PC-9 (cell line): ENCODE results near the gene PRSS48. TPM values are rescaled to one million over a fixed set of nuclear protein-coding genes. Genes with fewer than 3 reads are reported as not detected.

ENCODE experiments used
- BruUV-seq: library from RNA; stranded (reverse); fragments of 400-500 nt; replicated peaks from 2 replicates; lab custom pipeline; 2021; lab: Mats Ljungman, UMichigan
- CTCF ChIA-PET: fragments of 300-600 bp; sonication (Branson Sonifier 250); formaldehyde crosslinking; loops from one replicate; lab custom pipeline; 2022; ENCODE audit warnings: antibody characterized with exemption; lab: Charles Lee
- POLR2A ChIA-PET: fragments of 300-600 bp; sonication (Branson Sonifier 250); formaldehyde crosslinking; loops from one replicate; lab custom pipeline; 2022; ENCODE audit warnings: antibody characterized with exemption; ENCODE audit not compliant: unreplicated experiment; lab: Charles Lee
- DNase-seq, 2 experiments: peaks; one replicate each; pipeline versions ENCODE4 v3.0.0 to v3.0.0-alpha.2; 2015 to 2022; ENCODE audit warnings: mixed read lengths in 1 of 2
- H2AFZ ChIP-seq: fragments of 200-600 bp; sonication (generic); 2 replicates; pipeline ENCODE4 v1.8.1; 2017; ENCODE audit warnings: antibody characterized with exemption
- H3F3A ChIP-seq: fragments of 200-600 bp; sonication (generic); 2 replicates; pipeline ENCODE4 v1.8.1; 2017; ENCODE audit warnings: antibody characterized with exemption, mild to moderate bottlenecking, low read depth; ENCODE audit not compliant: insufficient read depth
- H3K27ac ChIP-seq: fragments of 200-600 bp; sonication (generic); 2 replicates; pipeline ENCODE4 v1.6.1; 2016; ENCODE audit warnings: mixed run types
- H3K27me3 ChIP-seq: fragments of 200-600 bp; sonication (generic); 2 replicates; pipeline ENCODE4 v1.6.1; 2016; ENCODE audit warnings: low read depth, mixed run types; ENCODE audit not compliant: insufficient read depth
- H3K36me3 ChIP-seq: fragments of 200-600 bp; sonication (generic); 2 replicates; pipeline ENCODE4 v1.6.1; 2016; ENCODE audit warnings: low read depth, mixed run types
- H3K4me1 ChIP-seq: fragments of 200-600 bp; sonication (generic); replicated peaks from 2 replicates; pipeline ENCODE4 v1.6.1; 2016; ENCODE audit warnings: mixed run types; ENCODE audit not compliant: insufficient read depth
- H3K4me2 ChIP-seq: fragments of 200-600 bp; sonication (generic); 2 replicates; pipeline ENCODE4 v1.6.1; 2017; ENCODE audit warnings: mixed run types
- H3K4me3 ChIP-seq: fragments of 200-600 bp; sonication (generic); 2 replicates; pipeline ENCODE4 v1.6.1; 2016; ENCODE audit warnings: mixed run types
- H3K79me2 ChIP-seq: fragments of 200-600 bp; sonication (generic); 2 replicates; pipeline ENCODE4 v1.6.1; 2017; ENCODE audit warnings: low read depth, mixed run types
- H3K9me2 ChIP-seq: fragments of 200-600 bp; sonication (generic); 2 replicates; pipeline ENCODE4 v1.8.1; 2017; ENCODE audit warnings: mild to moderate bottlenecking; ENCODE audit not compliant: insufficient read depth
- H3K9me3 ChIP-seq: fragments of 200-600 bp; sonication (generic); 2 replicates; pipeline ENCODE4 v1.8.1; 2016; ENCODE audit warnings: low read depth; ENCODE audit not compliant: insufficient read depth
- H4K20me1 ChIP-seq: fragments of 200-600 bp; sonication (generic); 2 replicates; pipeline ENCODE4 v1.8.1; 2017; ENCODE audit not compliant: insufficient read depth
- CTCF ChIP-seq: fragments of 200-600 bp; sonication (generic); conservative IDR thresholded peaks from 2 replicates; pipeline ENCODE4 v1.6.1; 2017; ENCODE audit warnings: mixed run types, antibody characterized with exemption, mild to moderate bottlenecking, moderate library complexity
- EZH2 ChIP-seq: fragments of 200-600 bp; sonication (generic); IDR thresholded peaks from 2 replicates; pipeline ENCODE4 v1.8.0; 2017; ENCODE audit warnings: antibody characterized with exemption, low read depth
- intact Hi-C: fragments of 100-400 bp; cut with micrococcal nuclease; formaldehyde crosslinking; loops from one replicate; pipeline ENCODE4 v1.10.0; 2022; ENCODE audit not compliant: unreplicated experiment
- total RNA-seq: library from RNA; stranded (reverse); gene quantifications from 2 replicates; pipeline ENCODE4 v1.2.3, GENCODE V29; 2021

The PRSS48 gene
- total RNA-seq, 1 experiment from 2014 or later, result not detected

GRCh38 chr4:151304755-151305154 is 27.8 kb downstream of the PRSS48 start:
- peak in 1 of 2 experiments; percentile 50 for DNase-seq
- H3K4me2 ChIP-seq, result no peak overlapping the region
- ChIA-PET CTCF (no interaction called here), POLR2A (interaction anchor here (0.6 to 1.4 kb wide), 3 partner anchors 11 to 456 kb away, joined by 3 to 7 read pairs (median 3); no protein-coding TSS in a partner anchor)
- TF ChIP-seq EZH2, result no peak
- TF ChIP-seq CTCF, result no peak
- BruUV-seq, result no TSS peak
- H3K79me2 ChIP-seq, result peaks cover 56% of the 10 kb centered on the region
- H3K36me3 ChIP-seq, result 0 out of 2 replicates have a peak, but pooled peaks cover 3% of the 10 kb centered on the region
- no peaks in the 10 kb centered on the region for H3K9me2 ChIP-seq
- H3K27me3 ChIP-seq, result no peaks in the 10 kb centered on the region
- intact Hi-C loops, result no loop called here
- no peak overlapping the region for H3K4me3 ChIP-seq
- peak overlapping the region; percentile 10; the same call in 1 of the 2 replicates for H3K27ac ChIP-seq
- H3F3A ChIP-seq, result no peaks in the 10 kb centered on the region
- no peak overlapping the region for H2AFZ ChIP-seq
- no peaks in the 10 kb centered on the region for H3K9me3 ChIP-seq
- H4K20me1 ChIP-seq, result peaks cover 10% of the 10 kb centered on the region
- no peaks in the 10 kb centered on the region for H3K4me1 ChIP-seq

- BruUV-seq, result no TSS peak
- Histone ChIP-seq H3K4me3 (no peak overlapping the region), H2AFZ (no peak overlapping the region), H3K79me2 (peaks cover 81% of the 10 kb centered on the region), H3K27me3 (no peaks in the 10 kb centered on the region), H3K9me3 (no peaks in the 10 kb centered on the region), H4K20me1 (peaks cover 7% of the 10 kb centered on the region), H3F3A (peaks cover 13% of the 10 kb centered on the region; the same call in 1 of the 2 replicates), H3K9me2 (no peaks in the 10 kb centered on the region), H3K4me2 (no peak overlapping the region), H3K4me1 (peaks cover 29% of the 10 kb centered on the region), H3K27ac (no peak overlapping the region), H3K36me3 (no peaks in the 10 kb centered on the region)
- DNase-seq, result no peak
- intact Hi-C loops, result no loop called here
- ChIA-PET CTCF (interaction anchor here (0.6 kb wide), 1 partner anchor 333 kb away, joined by 4 read pairs; no protein-coding TSS in a partner anchor), POLR2A (no interaction called here)
- TF ChIP-seq CTCF, result no peak
These were observed 33.3 kb downstream of the PRSS48 start for GRCh38 chr4:151310124-151310728.

GRCh38 chr4:151313306-151314009 is 36.5 kb downstream of the PRSS48 start:
- Histone ChIP-seq H3K79me2 (peaks cover 87% of the 10 kb centered on the region), H3K27me3 (no peaks in the 10 kb centered on the region), H3K4me2 (peak overlapping the region; percentile 73), H3K27ac (peak overlapping the region; percentile 55), H3K4me3 (no peak overlapping the region), H3F3A (peaks cover 23% of the 10 kb centered on the region), H3K36me3 (no peaks in the 10 kb centered on the region), H2AFZ (no peak overlapping the region), H3K9me3 (no peaks in the 10 kb centered on the region), H3K9me2 (no peaks in the 10 kb centered on the region), H3K4me1 (peaks cover 46% of the 10 kb centered on the region), H4K20me1 (peaks cover 3% of the 10 kb centered on the region; the same call in 1 of the 2 replicates)
- intact Hi-C loops, result no loop called here
- ChIA-PET POLR2A (no interaction called here), CTCF (no interaction called here)
- no TSS peak for BruUV-seq
- TF ChIP-seq EZH2 (no peak), CTCF (no peak)
- DNase-seq, result peak; percentile 31 to 46
